GM18870 (cell line): ENCODE results near the gene FAM156B.
"Not testable (repeated sequence)": the region's sequence is repeated elsewhere in the genome, so short reads cannot be mapped to it uniquely, and the experiment has no call there.

Source experiments
- ATAC-seq: cut with Tn5 transposase; IDR thresholded peaks from one replicate; pipeline ENCODE4 v1.9.1; 2021; ENCODE audit warnings: moderate library complexity; ENCODE audit not compliant: unreplicated experiment

The FAM156B gene

DNA sequence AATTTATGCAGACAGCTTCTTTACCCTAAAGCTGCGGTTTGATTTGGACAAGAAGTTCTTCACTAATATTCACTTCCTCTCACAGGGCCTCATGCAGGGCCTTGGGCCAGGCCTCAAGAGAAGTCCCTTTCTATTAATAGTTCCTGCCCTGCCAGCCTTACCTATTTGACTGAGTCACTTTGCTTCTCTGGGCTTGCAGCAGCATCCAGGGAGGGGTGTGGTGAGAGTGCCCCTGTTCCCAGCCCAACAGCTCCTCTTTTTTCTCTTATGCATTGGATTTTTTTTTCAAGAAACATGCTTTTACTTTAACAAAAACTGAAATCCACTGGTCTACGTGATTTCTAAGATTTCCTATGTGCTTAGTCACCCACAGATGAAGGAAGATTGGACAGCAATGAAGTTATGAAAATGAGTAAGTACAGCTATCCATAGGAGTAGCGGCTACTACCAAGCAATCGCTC lies 26.7 kb downstream of the FAM156B start:
- ATAC-seq, result peak; percentile 55

DNA sequence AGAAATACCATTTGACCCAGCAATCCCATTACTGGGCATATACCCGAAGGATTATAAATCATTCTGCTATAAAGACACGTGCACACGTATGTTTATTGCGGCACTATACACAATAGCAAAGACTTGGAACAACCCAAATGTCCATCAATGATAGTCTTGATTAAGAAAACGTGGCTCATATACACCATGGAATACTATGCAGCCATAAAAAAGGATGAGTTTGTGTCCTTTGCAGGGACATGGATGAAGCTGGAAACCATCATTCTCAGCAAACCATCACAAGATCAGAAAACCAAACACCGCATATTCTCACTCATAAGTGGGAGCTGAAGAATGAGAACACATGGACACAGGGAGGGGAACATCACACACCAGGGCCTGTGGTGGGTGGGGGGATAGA lies 33.1 kb downstream of the FAM156B start:
- ATAC-seq, result not testable (repeated sequence)

DNA sequence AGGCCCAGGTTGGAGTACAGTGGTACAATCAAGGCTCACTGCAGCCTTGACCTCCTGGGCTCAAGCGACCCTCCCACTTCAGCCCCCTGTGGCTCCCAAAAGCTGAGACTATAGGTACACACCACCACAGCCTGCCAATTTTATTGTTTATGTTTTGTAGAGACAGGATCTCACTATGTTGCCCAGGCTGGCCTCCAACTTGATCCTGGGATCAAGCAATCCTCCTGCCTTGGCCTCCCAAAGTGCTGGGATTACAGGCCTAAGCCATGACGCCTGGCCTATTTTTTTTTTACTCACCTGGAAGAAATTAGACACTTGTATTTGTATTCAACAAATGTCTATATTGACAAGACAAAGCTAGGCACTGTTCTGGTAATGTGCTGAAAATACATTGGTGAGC lies 36.1 kb downstream of the FAM156B start:
- ATAC-seq, result no peak

DNA sequence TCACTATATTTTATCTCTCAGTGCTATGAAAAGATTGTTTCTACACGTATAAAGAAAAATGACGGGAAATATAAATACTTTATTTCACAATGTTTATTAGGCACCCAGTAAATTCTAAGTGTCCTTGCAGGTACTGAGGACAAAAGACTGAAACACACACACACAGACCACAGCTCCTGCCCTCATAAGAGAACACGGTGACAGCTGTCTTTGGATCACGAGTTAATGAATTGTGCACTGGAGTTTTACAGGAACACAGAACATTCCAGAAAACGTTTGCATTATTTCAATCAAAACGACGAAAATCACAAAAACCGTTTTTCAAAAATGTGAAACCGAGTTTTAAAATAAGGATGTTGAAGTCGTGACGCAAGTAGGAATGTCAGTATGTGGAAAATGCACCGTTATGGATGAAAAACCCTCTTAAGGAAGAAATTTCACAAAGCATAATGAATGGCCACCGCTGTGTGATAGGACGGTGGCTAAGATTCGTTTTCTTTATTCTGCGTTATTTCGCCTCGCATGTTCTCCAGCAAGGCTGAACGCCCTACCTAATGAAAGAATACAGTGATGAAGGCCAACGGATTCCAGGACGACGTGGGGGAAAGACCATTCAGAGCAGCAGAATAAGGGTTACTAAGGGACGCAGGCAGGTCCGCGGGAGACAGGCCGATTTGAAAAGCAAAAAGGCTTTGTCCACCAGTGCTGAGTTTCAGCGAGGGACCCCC lies 37.0 kb downstream of the FAM156B start:
- ATAC-seq, result no peak

DNA sequence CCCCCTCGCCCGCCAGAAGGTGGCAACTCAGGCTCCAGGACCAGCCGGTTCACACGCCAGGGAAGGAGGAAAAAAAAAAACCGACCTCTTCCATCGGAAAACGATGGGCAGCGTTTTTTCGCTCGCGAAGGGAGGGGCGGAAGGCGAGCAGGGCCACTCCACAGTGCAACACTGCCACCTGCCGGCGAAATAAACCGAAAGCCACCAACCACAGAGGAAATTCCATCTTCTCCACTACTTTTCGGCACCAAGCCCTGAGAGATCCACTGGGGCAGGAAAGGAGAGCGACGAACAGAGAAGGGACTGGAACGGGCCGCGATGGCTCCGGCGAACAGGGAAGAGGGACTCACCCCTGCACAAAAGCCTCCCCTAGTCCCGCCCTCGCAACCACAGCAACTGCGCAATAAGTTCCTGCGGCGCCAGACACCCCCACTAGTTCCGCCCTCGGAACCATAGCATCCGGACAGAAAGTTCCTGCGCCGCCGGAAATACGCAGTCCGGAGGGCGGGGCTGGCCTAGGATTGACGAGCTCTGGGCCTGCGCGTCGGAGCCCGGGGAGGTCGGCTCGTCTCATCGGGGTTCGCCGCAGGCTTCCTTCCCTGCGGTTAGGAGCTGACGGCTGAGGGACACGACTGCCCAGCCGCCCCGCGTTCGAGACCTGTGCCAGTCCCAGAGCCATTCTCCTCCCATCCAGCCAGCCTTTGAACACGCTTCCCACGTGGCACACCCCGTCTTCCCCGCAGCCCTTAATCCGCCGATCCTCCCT lies 37.8 kb downstream of the FAM156B start:
- ATAC-seq, result peak; percentile 82

DNA sequence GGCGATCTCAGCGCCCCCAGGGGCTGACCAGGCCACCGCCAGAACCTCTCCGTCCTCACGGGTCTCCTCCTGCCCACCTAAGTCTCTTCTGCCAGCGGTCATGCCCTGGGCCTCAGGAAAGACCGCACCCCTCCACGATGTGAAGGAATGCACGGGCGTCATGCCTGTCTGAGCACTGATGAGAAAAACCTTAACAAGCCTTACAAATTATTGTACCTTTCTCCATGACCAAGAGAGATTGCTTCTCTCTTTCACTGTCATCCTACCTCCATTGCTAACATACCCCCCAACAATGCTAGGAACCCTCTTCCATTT lies 38.3 kb downstream of the FAM156B start:
- ATAC-seq, result not testable (repeated sequence)

DNA sequence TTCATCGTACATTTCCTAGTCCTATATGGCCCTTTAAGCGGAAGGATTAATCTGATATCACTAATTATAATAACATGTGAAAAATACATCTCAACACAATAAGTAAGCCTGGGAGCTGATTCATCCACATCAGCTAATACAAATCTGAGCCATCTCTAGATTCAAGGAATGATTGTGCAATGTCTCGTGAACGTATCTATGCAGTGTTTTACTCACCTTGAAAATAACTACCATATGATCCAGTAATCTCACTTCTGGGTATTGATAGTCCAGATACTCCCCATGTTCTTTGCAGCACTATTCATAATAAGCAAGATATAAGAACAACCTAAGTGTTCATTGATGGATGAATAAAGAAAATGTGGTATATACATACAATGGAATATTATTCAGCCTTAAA lies 43.6 kb downstream of the FAM156B start:
- not testable (repeated sequence) for ATAC-seq

DNA sequence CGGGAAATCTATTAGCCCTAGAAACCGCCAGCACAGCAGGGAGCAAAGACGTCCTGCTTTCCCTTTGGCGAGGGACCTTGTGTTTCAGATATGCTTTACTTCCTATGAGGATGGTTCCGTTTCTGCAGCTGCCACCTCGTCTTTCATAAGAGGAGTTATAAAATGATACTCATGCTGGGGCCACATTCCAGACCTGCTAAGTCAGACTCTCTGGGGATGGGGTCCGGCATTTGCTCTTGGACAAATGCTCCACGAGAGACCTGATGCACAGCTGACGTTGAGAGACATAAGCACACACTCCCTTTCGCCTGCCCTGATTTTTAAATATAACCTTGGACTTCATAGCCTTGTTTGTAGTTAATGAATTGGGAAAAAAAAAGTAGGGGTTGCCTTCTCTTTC lies 44.6 kb downstream of the FAM156B start:
- not testable (repeated sequence) for ATAC-seq

DNA sequence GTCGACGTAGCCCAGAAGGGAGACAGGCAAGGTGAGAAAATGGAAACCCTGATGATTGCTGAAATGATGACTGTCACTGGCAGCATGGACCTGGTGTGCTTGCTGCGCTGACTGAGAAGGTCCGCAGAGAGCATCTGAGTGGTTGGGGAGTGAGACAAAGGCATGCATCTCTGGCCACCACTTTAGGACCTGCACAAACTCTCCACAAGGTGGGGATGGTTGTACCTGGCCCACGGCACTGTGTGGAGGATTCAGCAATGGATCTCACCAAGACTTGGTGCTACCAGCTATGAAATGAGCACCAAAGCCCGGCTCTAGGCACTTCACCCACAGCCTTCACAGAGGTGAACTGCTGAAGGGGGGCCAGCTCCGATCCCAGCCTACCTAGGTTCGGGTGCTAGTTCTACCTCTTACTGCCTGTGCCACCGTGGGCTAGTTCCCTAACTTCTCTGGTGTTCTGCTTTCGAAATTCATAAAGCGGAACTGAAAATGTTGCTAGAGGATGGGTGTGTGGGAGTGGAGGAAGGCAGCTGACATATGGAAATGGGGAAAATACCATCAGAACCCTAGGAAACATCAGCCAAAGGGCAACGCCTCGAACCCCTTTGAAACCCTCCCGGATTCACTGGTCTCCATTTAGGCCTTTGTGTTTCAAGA lies 48.8 kb downstream of the FAM156B start:
- not testable (repeated sequence) for ATAC-seq

DNA sequence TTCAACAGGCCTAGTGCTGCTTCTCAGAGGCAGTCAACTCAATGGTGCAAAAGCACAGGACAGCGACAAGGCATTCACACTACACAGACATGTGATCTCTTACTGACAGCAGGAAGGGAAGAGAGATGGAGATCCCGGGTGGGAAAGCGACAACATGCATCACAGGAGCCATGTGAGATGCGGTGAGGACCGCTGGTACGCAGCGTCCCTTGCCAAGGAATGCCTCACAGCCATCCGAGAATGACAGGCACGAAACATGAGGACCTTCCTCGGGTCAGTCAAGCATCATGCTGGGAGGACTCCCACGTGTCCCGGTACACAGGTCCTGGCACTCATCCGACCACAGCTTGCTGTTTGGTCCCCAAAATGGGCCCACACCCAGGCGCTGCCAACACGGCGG lies 50.4 kb downstream of the FAM156B start:
- ATAC-seq, result not testable (repeated sequence)

DNA sequence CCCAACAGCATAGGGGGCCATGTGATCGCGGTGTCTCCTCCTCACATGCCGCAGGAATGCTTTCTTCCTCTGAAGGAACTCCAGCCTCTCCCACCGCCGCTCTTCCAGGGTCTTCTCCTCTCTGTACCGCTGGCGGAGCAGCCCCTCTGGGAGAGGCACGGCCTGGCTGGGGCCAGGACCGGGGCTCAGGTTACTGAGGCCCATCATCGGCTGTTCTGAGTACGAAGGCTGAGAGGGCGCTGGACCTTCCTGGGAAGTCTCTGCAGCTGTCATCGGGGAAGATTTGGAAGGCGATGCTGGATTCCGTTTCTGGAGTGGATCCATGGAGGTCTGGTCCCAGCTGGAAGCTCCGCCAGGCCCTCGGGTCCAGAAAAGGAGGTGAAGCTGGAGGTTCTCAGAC lies 51.1 kb downstream of the FAM156B start:
- not testable (repeated sequence) for ATAC-seq

DNA sequence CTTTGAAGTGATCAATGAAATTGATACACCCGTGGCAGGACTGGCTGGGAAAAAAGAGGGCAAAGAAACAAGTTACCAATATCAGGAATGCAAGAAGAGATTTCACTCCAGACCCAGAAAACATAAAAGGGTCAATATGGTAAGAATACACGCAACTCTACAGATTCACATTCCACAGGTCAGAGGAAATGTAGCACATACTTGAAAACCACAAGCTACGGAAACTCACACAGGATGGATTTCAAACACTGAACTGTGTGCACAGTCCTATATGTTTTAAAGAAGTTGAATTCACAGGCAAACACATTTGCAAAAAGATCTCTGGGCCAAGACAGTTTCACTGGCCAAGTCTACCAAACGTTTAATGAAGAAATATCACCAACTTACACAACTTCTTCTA lies 52.2 kb downstream of the FAM156B start:
- ATAC-seq, result not testable (repeated sequence)

DNA sequence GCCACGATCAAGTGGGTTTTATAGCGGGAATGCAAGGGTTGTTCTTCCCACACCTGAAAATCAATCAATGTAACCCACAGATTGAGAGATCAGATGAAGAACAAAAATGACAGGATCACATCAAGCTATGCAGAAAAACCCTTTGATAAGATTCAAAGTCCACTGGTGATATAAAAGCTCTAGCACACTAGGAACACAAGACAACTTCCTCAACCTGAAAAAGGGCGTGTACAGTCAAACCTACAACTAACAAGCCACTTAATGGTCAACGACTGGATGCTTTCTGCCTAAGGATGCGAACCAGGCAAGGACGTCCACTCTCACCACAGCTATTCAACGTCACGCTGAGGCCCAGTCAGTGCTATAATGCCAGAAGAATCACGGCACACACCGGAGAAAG lies 52.8 kb downstream of the FAM156B start:
- ATAC-seq, result not testable (repeated sequence)
